Stimulated activated CD4-positive, alpha-beta T cell treated with anti-CD3 and anti-CD28 coated beads, Interleukin-4, amount 100 ng/mL, for 48 hours (primary cell): ENCODE measurements around the gene RBFOX2.
"Not testable (repeated sequence)": the region's sequence is repeated elsewhere in the genome, so short reads cannot be mapped to it uniquely, and the experiment has no call there.

Experiments used
- DNase-seq, 2 donors: peaks; one replicate each; pipeline ENCODE4 v3.0.0-alpha.2; 2020; ENCODE audit warnings: low read depth in 2 of 2

Gene RBFOX2

GRCh38 chr22:35699852-35700251, 328.8 kb downstream of the RBFOX2 start:
- not testable (repeated sequence) for DNase-seq

- DNase-seq = peak in 1 of 2 donors; percentile 22
These were observed 331.5 kb downstream of the RBFOX2 start for GRCh38 chr22:35697142-35697541.

- DNase-seq = no peak
These were observed 333.4 kb downstream of the RBFOX2 start for GRCh38 chr22:35695202-35695601.

GRCh38 chr22:35690001-35690400, 338.6 kb downstream of the RBFOX2 start:
- no peak for DNase-seq

GRCh38 chr22:35688913-35689675, 339.5 kb downstream of the RBFOX2 start:
- no peak for DNase-seq
